ENCODE data around the gene LRRC25. TPM values are rescaled to one million over a fixed set of nuclear protein-coding genes. Genes with fewer than 3 reads are reported as not detected.

Gene LRRC25
- total RNA-seq, 3 donors from 2014 or later (not counting 1 experiment from before 2014, with no cell fraction given), result 3.9 to 28.2 (median 12.0) TPM

GRCh38 chr19:18379803-18380747 is 17.3 kb downstream of the LRRC25 start:
- DNase-seq (no peak), ATAC-seq (no peak)
- no peak overlapping the region for H3K27ac Mint-ChIP-seq

GRCh38 chr19:18377026-18377425 is 20.4 kb downstream of the LRRC25 start:
- peak overlapping the region; percentile 63 to 91 for H3K27ac Mint-ChIP-seq
- H3K4me1 ChIP-seq (ENCODE audit: control insufficient read depth, insufficient read depth, low read length), result peaks cover 31% of the 10 kb centered on the region

More at GRCh38 chr19:18379803-18380747, 17.3 kb downstream of the LRRC25 start:
- Mint-ChIP-seq H3K4me1 (peaks cover 4 to 5% of the 10 kb centered on the region in 2 donors), H3K36me3 (no peaks in the 10 kb centered on the region), H3K27me3 (ENCODE audit: low read depth in 2 of 2) (no peaks in the 10 kb centered on the region), H3K4me3 (no peak overlapping the region), H3K9me3 (no peaks in the 10 kb centered on the region)
- H3K27ac ChIP-seq (ENCODE audit: low read length), result no peak overlapping the region
- H3K9me3 ChIP-seq (ENCODE audit: control insufficient read depth, insufficient read depth, low read length), result no peaks in the 10 kb centered on the region
- H3K36me3 ChIP-seq (ENCODE audit: control insufficient read depth, insufficient read depth, low read length), result no peaks in the 10 kb centered on the region
- H3K27me3 ChIP-seq (ENCODE audit: control insufficient read depth, insufficient read depth, low read length), result no peaks in the 10 kb centered on the region
- intact Hi-C loops (cut with micrococcal nuclease), result loop anchor here (5.0 kb wide), 1 partner anchor 37 kb away; the partner anchor contains the start of gene SSBP4
- H3K4me1 ChIP-seq (ENCODE audit: control insufficient read depth, insufficient read depth, low read length), result peaks cover under 1% of the 10 kb centered on the region
- TF ChIP-seq CTCF (IDR thresholded peaks at IDR 0.05), result no peak
- H3K4me3 ChIP-seq (ENCODE audit: low read length), result no peak overlapping the region
- WGBS (ENCODE audit: insufficient coverage), result 68% methylated on average over 22 of the region's 22 CpGs

GRCh38 chr19:18373892-18374629 is 23.4 kb downstream of the LRRC25 start:
- peak overlapping the region; percentile 91 for H3K27ac Mint-ChIP-seq
- DNase-seq, result peak; percentile 55 to 83
- H3K27ac ChIP-seq (ENCODE audit: low read length), result peak overlapping the region; percentile 87

More at GRCh38 chr19:18377026-18377425, 20.4 kb downstream of the LRRC25 start:
- no peak for TF ChIP-seq CTCF (IDR thresholded peaks at IDR 0.05)
- no peaks in the 10 kb centered on the region for H3K36me3 ChIP-seq (ENCODE audit: control insufficient read depth, insufficient read depth, low read length)
- H3K4me3 ChIP-seq (ENCODE audit: low read length), result no peak overlapping the region
- Mint-ChIP-seq H3K27me3 (ENCODE audit: low read depth in 2 of 2) (no peaks in the 10 kb centered on the region), H3K4me1 (peaks cover 20 to 25% of the 10 kb centered on the region in 2 donors), H3K4me3 (no peak overlapping the region), H3K36me3 (no peaks in the 10 kb centered on the region), H3K9me3 (no peaks in the 10 kb centered on the region)
- H3K9me3 ChIP-seq (ENCODE audit: control insufficient read depth, insufficient read depth, low read length), result no peaks in the 10 kb centered on the region
- intact Hi-C loops (cut with micrococcal nuclease), result loop anchor here (5.0 kb wide), 1 partner anchor 40 kb away; the partner anchor contains the start of gene SSBP4
- no peak for ATAC-seq
- WGBS (ENCODE audit: insufficient coverage), result 88% methylated on average over 6 of the region's 6 CpGs
- no peaks in the 10 kb centered on the region for H3K27me3 ChIP-seq (ENCODE audit: control insufficient read depth, insufficient read depth, low read length)
- DNase-seq, result no peak
- no peak overlapping the region for H3K27ac ChIP-seq (ENCODE audit: low read length)

More at GRCh38 chr19:18373892-18374629, 23.4 kb downstream of the LRRC25 start:
- no peaks in the 10 kb centered on the region for H3K36me3 Mint-ChIP-seq
- H3K27me3 Mint-ChIP-seq (ENCODE audit: low read depth in 2 of 2), result no peaks in the 10 kb centered on the region
- WGBS (ENCODE audit: insufficient coverage), result 15% methylated on average over 15 of the region's 17 CpGs
- Histone ChIP-seq H3K27me3 (ENCODE audit: control insufficient read depth, insufficient read depth, low read length) (no peaks in the 10 kb centered on the region), H3K4me3 (ENCODE audit: low read length) (no peak overlapping the region), H3K9me3 (ENCODE audit: control insufficient read depth, insufficient read depth, low read length) (no peaks in the 10 kb centered on the region), H3K36me3 (ENCODE audit: control insufficient read depth, insufficient read depth, low read length) (peaks cover 3% of the 10 kb centered on the region), H3K4me1 (ENCODE audit: control insufficient read depth, insufficient read depth, low read length) (peaks cover 31% of the 10 kb centered on the region)
- TF ChIP-seq CTCF (IDR thresholded peaks at IDR 0.05), result no peak
- peaks cover 20 to 25% of the 10 kb centered on the region in 2 donors for H3K4me1 Mint-ChIP-seq
- H3K9me3 Mint-ChIP-seq, result no peaks in the 10 kb centered on the region
- ATAC-seq, result peak; percentile 91 to 96 (median 96)
- intact Hi-C loops (cut with micrococcal nuclease), result no loop called here
- peak overlapping the region; percentile 78 for H3K4me3 Mint-ChIP-seq

All from natural killer cell (primary cell).